AG04449 (cell line): ENCODE measurements around the gene USP34.

ENCODE experiments used
- CTCF ChIA-PET: fragments of 350-600 bp; formaldehyde crosslinking; extraction: SDS; loops from one replicate; lab custom pipeline; 2021; ENCODE audit warnings: antibody characterized with exemption; lab: Yijun Ruan, JAX
- POLR2A ChIA-PET: fragments of 400-600, 350-600 bp; formaldehyde crosslinking; extraction: SDS; loops from one replicate; lab custom pipeline; 2020; ENCODE audit warnings: antibody characterized with exemption, inconsistent platforms; lab: Yijun Ruan, JAX
- DNase-seq: peaks from one replicate; pipeline ENCODE4 v3.0.0-alpha.2; 2010; ENCODE audit warnings: low read depth, low spot score
- H3K4me3 ChIP-seq: 2 replicates; pipeline ENCODE4 v1.5.1; 2011; ENCODE audit warnings: low read depth, mild to moderate bottlenecking, control low read depth, low read length
- CTCF ChIP-seq: IDR thresholded peaks from one replicate; pipeline ENCODE4 v1.5.1; 2011; ENCODE audit warnings: mild to moderate bottlenecking, moderate library complexity, low read length, control low read depth, inconsistent platforms; ENCODE audit not compliant: insufficient read depth; ENCODE audit errors: missing control alignments

Gene USP34

GRCh38 chr2:61421611-61422010 is 49.3 kb downstream of the USP34 start:
- TF ChIP-seq CTCF, result no peak
- ChIA-PET POLR2A (no interaction called here), CTCF (interaction anchor here (1.1 kb wide), 1 partner anchor 237 kb away, joined by 4 read pairs; no protein-coding TSS in a partner anchor)
- no peak for DNase-seq
- no peak overlapping the region for H3K4me3 ChIP-seq

- CTCF ChIA-PET, result interaction anchor here (1.1 kb wide), 2 partner anchors 13 to 237 kb away, joined by 3 to 4 read pairs; no protein-coding TSS in a partner anchor
- POLR2A ChIA-PET, result no interaction called here
These were observed 49.8 kb downstream of the USP34 start for GRCh38 chr2:61420991-61421544.

GRCh38 chr2:61419570-61419969 is 51.3 kb downstream of the USP34 start:
- TF ChIP-seq CTCF, result no peak
- ChIA-PET CTCF (interaction anchor here (1.1 to 1.6 kb wide), 2 partner anchors 14 to 15 kb away, joined by 3 read pairs; no protein-coding TSS in a partner anchor), POLR2A (no interaction called here)
- no peak for DNase-seq
- H3K4me3 ChIP-seq, result no peak overlapping the region

More at GRCh38 chr2:61420991-61421544, 49.8 kb downstream of the USP34 start:
- no peak for DNase-seq
- H3K4me3 ChIP-seq, result no peak overlapping the region
- no peak for TF ChIP-seq CTCF

- ChIA-PET CTCF (interaction anchor here (1.6 kb wide), 1 partner anchor 16 kb away, joined by 3 read pairs; no protein-coding TSS in a partner anchor), POLR2A (no interaction called here)
- no peak overlapping the region for H3K4me3 ChIP-seq
- TF ChIP-seq CTCF, result no peak
- no peak for DNase-seq
These were observed 51.8 kb downstream of the USP34 start for GRCh38 chr2:61419129-61419528.

GRCh38 chr2:61416871-61417645 is 53.8 kb downstream of the USP34 start:
- ChIA-PET POLR2A (no interaction called here), CTCF (interaction anchor here (0.6 to 2.4 kb wide), 4 partner anchors 9 to 72 kb away, joined by 3 to 9 read pairs (median 4); no protein-coding TSS in a partner anchor)
- no peak overlapping the region for H3K4me3 ChIP-seq
- no peak for DNase-seq
- no peak for TF ChIP-seq CTCF

- CTCF ChIA-PET, result interaction anchor here (1.4 to 2.4 kb wide), 2 partner anchors 11 to 32 kb away, joined by 4 to 9 read pairs; no protein-coding TSS in a partner anchor
- DNase-seq, result no peak
- POLR2A ChIA-PET, result no interaction called here
- no peak for TF ChIP-seq CTCF
- H3K4me3 ChIP-seq, result no peak overlapping the region
These were observed 55.6 kb downstream of the USP34 start for GRCh38 chr2:61415265-61415664.
